Loucy (cell line): ENCODE results near the gene TRIM37.

ENCODE experiments used
- H2AFZ ChIP-seq: fragments of 200-600 bp; sonication (generic); 2 replicates; pipeline ENCODE4 v1.6.0; 2016; ENCODE audit warnings: antibody characterized with exemption, mild to moderate bottlenecking, low read length, moderate library complexity
- H3F3A ChIP-seq: fragments of 200-600 bp; 2 replicates; pipeline ENCODE4 v1.6.0; 2016; ENCODE audit warnings: antibody characterized with exemption, low read depth, mild to moderate bottlenecking
- H3K27me3 ChIP-seq: fragments of 200-600 bp; sonication (generic); 2 replicates; pipeline ENCODE4 v1.6.1; 2014; ENCODE audit warnings: low read length, mild to moderate bottlenecking; ENCODE audit not compliant: insufficient read depth, poor library complexity, severe bottlenecking
- H3K36me3 ChIP-seq: fragments of 200-600 bp; sonication (generic); 2 replicates; pipeline ENCODE4 v1.6.1; 2016; ENCODE audit warnings: low read length; ENCODE audit not compliant: insufficient read depth
- H3K4me1 ChIP-seq: fragments of 200-600 bp; sonication (generic); 2 replicates; pipeline ENCODE4 v1.5.1; 2014; ENCODE audit warnings: low read length, mild to moderate bottlenecking; ENCODE audit not compliant: insufficient read depth, poor library complexity, severe bottlenecking
- H3K4me2 ChIP-seq: fragments of 200-600 bp; sonication (generic); 2 replicates; pipeline ENCODE4 v1.6.0; 2014; ENCODE audit warnings: antibody characterized with exemption, low read length, low read depth, mild to moderate bottlenecking; ENCODE audit not compliant: poor library complexity, severe bottlenecking
- H3K4me3 ChIP-seq: fragments of 200-600 bp; sonication (generic); 2 replicates; pipeline ENCODE4 v1.5.1; 2014; ENCODE audit warnings: low read length, mild to moderate bottlenecking, mixed read lengths; ENCODE audit not compliant: poor library complexity, severe bottlenecking
- H3K79me2 ChIP-seq: fragments of 200-600 bp; sonication (generic); 2 replicates; pipeline ENCODE4 v1.6.1; 2014; ENCODE audit warnings: low read length; ENCODE audit not compliant: insufficient read depth
- H3K9ac ChIP-seq: fragments of 200-600 bp; sonication (generic); 2 replicates; pipeline ENCODE4 v1.6.0; 2014; ENCODE audit warnings: mild to moderate bottlenecking, low read depth, low read length, moderate library complexity; ENCODE audit not compliant: poor library complexity, severe bottlenecking
- H3K9me2 ChIP-seq: fragments of 200-600 bp; sonication (generic); replicated peaks from 2 replicates; pipeline ENCODE4 v1.6.1; 2016; ENCODE audit warnings: low read depth, low read length, mixed read lengths
- H3K9me3 ChIP-seq: fragments of 200-600 bp; sonication (generic); 2 replicates; pipeline ENCODE4 v1.6.1; 2014; ENCODE audit warnings: mild to moderate bottlenecking, antibody characterized with exemption, low read length, low read depth; ENCODE audit not compliant: insufficient read depth
- H4K20me1 ChIP-seq: fragments of 200-600 bp; sonication (generic); 2 replicates; pipeline ENCODE4 v1.6.0; 2014; ENCODE audit warnings: antibody characterized with exemption, low read length, mild to moderate bottlenecking; ENCODE audit not compliant: insufficient read depth, poor library complexity, severe bottlenecking
- EZH2phosphoT487 ChIP-seq: fragments of 200-600 bp; IDR thresholded peaks from 2 replicates; pipeline ENCODE4 v1.6.1; 2018; ENCODE audit warnings: antibody characterized with exemption, mild to moderate bottlenecking, moderate library complexity, borderline replicate concordance
- TF ChIP-seq, protein P1 (sequence below): fragments of 200-600 bp; sonication (generic); conservative IDR thresholded peaks from 2 replicates; pipeline ENCODE4 v1.5.1; 2014; ENCODE audit warnings: mild to moderate bottlenecking, antibody characterized with exemption, low read length

TRIM37 gene

GRCh38 chr17:58996968-58997367 is 109.7 kb downstream of the TRIM37 start:
- H3K27me3 ChIP-seq, result no peaks in the 10 kb centered on the region
- H3K9me2 ChIP-seq, result no peaks in the 10 kb centered on the region
- H3K4me2 ChIP-seq, result no peak overlapping the region
- peaks cover 3% of the 10 kb centered on the region for H3K4me1 ChIP-seq
- H3F3A ChIP-seq, result no peaks in the 10 kb centered on the region
- H3K36me3 ChIP-seq, result peaks cover 30% of the 10 kb centered on the region
- H3K4me3 ChIP-seq, result no peak overlapping the region
- no peaks in the 10 kb centered on the region for H3K9me3 ChIP-seq
- TF ChIP-seq EZH2phosphoT487, result no peak
- TF ChIP-seq, protein P1, sequence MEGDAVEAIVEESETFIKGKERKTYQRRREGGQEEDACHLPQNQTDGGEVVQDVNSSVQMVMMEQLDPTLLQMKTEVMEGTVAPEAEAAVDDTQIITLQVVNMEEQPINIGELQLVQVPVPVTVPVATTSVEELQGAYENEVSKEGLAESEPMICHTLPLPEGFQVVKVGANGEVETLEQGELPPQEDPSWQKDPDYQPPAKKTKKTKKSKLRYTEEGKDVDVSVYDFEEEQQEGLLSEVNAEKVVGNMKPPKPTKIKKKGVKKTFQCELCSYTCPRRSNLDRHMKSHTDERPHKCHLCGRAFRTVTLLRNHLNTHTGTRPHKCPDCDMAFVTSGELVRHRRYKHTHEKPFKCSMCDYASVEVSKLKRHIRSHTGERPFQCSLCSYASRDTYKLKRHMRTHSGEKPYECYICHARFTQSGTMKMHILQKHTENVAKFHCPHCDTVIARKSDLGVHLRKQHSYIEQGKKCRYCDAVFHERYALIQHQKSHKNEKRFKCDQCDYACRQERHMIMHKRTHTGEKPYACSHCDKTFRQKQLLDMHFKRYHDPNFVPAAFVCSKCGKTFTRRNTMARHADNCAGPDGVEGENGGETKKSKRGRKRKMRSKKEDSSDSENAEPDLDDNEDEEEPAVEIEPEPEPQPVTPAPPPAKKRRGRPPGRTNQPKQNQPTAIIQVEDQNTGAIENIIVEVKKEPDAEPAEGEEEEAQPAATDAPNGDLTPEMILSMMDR, result no peak
- no peak overlapping the region for H2AFZ ChIP-seq
- H4K20me1 ChIP-seq, result no peaks in the 10 kb centered on the region
- no peak overlapping the region for H3K9ac ChIP-seq
- no peaks in the 10 kb centered on the region for H3K79me2 ChIP-seq

DNA sequence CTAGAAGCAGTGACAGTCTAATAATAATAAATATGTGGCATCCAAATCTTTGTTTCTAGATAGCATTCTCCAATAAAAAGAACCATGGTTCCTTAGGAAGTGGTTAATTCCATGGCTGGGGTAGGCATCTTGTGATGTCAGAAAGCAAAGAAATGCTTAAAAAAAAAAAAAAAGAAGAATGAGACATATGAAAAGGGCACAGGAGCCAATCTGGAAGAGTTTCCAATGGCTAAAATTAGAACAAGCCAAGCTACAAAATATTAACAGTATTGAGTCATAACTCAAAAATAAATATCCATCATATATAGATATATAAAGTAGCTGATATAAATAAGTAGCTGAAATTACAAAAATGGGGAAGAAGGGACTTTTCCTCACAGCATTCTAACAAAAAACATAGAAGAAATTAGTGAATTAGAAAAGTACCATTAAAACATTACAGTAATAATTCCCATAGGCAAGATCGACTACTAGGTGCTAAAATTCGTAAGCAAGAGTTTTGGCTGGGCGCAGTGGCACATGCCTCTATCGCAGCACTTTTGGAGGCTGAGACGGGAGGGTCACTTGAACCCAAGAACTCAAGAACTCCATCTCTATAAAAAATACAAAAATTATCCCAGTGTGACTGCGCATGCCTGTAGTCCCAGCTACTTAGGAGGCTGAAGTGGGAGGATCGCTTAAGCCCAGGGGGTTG is 111.3 kb downstream of the TRIM37 start:
- no peak for TF ChIP-seq EZH2phosphoT487
- TF ChIP-seq, protein P1, result no peak
- Histone ChIP-seq H3K79me2 (no peaks in the 10 kb centered on the region), H3F3A (no peaks in the 10 kb centered on the region), H3K9me3 (no peaks in the 10 kb centered on the region), H3K4me2 (no peak overlapping the region), H3K36me3 (peaks cover 25% of the 10 kb centered on the region), H3K4me3 (no peak overlapping the region), H3K27me3 (no peaks in the 10 kb centered on the region), H2AFZ (no peak overlapping the region), H3K9ac (no peak overlapping the region), H3K4me1 (no peaks in the 10 kb centered on the region), H4K20me1 (no peaks in the 10 kb centered on the region), H3K9me2 (no peaks in the 10 kb centered on the region)

DNA sequence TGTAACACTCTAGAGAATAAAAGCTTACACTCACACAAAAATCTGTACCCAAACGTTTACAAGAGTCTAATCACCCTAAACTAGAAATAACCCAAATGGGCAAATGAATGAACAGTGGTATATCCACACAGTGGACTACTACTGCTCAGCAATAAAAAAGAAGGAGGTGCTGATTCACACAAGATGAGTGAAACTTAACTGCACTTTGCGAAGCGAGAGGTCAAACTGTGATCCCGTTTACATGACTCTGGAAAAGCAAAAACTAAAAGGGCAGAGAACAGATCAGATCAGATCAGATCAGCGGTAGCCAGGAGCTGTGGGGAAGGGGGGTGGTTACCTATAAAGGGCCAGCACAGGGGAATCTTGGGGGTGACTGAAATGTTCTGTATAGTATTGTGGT is 113.4 kb downstream of the TRIM37 start:
- H3K4me3 ChIP-seq, result no peak overlapping the region
- H3K36me3 ChIP-seq, result peaks cover 9% of the 10 kb centered on the region; the same call in 1 of the 2 replicates
- H3K4me1 ChIP-seq, result no peaks in the 10 kb centered on the region
- no peaks in the 10 kb centered on the region for H3F3A ChIP-seq
- H4K20me1 ChIP-seq, result no peaks in the 10 kb centered on the region
- no peaks in the 10 kb centered on the region for H3K27me3 ChIP-seq
- TF ChIP-seq, protein P1, result no peak
- TF ChIP-seq EZH2phosphoT487, result no peak
- H3K9me3 ChIP-seq, result no peaks in the 10 kb centered on the region
- H3K79me2 ChIP-seq, result no peaks in the 10 kb centered on the region
- H3K9ac ChIP-seq, result no peak overlapping the region
- H3K4me2 ChIP-seq, result no peak overlapping the region
- H3K9me2 ChIP-seq, result no peaks in the 10 kb centered on the region
- no peak overlapping the region for H2AFZ ChIP-seq
